Pons (tissue), 1 donor: ENCODE results near the gene IRAK1BP1.
"Not testable (repeated sequence)": the region's sequence is repeated elsewhere in the genome, so short reads cannot be mapped to it uniquely, and the experiment has no call there.

Experiments used
- DNase-seq: peaks from one replicate; pipeline ENCODE4 v3.0.0-alpha.2; 2016; ENCODE audit warnings: low spot score

The IRAK1BP1 gene, protein sequence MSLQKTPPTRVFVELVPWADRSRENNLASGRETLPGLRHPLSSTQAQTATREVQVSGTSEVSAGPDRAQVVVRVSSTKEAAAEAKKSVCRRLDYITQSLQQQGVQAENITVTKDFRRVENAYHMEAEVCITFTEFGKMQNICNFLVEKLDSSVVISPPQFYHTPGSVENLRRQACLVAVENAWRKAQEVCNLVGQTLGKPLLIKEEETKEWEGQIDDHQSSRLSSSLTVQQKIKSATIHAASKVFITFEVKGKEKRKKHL

DNA sequence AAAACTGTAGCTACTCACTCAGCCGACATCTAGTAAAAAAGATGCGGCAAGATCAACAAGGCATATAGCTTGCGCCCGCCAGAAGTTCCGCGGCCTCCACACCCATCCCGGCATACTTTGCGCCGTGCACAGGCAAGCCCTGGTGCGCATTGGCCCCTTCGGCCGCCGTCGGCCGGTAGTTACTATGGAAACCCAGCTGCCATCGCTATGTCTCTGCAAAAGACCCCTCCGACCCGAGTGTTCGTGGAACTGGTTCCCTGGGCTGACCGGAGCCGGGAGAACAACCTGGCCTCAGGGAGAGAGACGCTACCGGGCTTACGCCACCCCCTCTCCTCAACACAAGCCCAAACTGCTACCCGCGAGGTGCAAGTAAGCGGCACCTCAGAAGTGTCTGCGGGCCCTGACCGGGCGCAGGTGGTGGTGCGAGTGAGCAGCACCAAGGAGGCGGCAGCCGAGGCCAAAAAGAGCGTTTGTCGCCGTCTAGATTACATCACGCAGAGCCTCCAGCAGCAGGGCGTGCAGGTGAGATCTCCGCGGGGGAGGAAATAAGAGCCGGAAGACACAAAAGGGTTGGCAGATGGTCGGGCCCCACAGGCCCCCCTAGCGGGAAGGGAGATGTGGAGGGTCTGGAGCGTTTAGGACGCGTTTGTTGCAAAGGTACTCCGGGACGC, at the start of gene IRAK1BP1:
Gene IRAK1BP1 (plus strand): TSS at position 182 of the 671 bp plus-strand sequence. CDS start 26 bp downstream, at position 208.
- DNase-seq: peak; percentile 75

- no peak for DNase-seq
Observed at GRCh38 chr6:78824045-78824444, 43.3 kb upstream of the IRAK1BP1 start.

DNA sequence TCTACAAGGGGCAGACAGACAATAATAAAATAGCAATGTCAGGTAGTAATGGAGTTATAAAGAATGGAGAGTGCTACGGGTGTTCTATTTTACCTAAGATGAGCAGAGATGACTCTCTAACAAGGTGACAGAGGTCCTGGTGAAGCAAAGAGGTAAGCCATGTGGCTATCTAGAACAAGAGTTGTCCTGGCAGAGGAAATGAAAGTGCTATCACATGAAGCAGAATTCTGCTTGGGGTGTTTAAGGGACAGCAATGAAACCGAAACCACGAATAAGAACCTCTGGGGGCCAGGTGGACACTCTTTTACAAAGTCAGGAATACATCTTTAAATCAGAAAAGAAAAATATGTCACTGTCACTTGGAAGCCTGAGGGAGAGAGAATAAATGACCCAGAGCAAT, 37.9 kb upstream of the IRAK1BP1 start:
- no peak for DNase-seq

- no peak for DNase-seq
Observed at GRCh38 chr6:78830805-78831204, 36.5 kb upstream of the IRAK1BP1 start.

DNA sequence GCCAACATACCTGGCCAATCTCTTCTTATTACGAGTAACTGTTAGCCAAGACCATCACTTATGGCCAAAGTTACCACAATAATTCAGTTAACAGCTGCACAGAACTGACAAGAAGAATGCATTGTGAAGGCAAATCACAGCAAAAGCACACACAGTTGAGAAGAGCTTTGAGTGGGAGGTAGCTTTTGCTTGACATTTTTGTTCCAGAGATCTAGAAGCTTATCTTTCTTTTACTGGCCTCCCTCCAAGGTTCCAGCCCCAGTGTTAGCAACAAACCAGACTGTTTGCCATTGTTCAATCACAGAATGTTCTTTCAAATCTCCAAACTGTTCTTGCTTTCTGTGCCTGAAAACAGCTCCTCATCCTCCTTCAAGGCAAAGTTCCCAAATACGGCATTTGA, 35.9 kb upstream of the IRAK1BP1 start:
- DNase-seq: peak; percentile 26

DNA sequence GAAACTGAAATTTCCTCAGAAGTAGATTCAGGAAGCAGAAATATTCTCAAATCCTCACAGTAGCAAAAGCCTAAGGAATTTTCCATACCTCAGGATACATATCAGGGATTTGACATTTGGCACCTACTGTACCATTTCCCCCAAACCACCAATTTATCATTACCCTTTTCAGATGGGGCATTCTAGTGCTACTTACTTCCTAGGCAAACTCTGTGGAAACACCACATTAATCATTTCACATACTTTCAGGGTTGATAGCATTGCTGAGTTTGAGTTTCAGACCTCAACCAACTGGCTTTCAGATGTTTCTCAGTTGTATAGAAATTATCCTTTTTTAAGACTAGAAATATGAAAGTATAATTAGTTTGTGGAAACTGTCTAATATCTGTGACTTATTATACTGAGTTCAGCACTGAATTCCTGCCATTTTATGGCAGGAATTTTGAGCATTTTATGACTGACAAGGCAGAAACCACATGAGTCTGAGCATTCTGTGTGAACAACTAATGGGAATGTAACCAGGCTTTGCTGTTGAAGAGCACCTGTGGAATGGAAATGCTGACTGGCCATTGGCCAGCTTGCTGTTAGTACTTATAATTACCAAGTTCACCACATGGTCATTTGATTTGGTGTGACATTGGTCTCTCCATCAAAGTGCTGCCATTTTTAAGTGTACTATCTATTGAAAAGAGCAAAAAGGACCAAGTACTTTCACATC, 35.1 kb upstream of the IRAK1BP1 start:
- DNase-seq: no peak

DNA sequence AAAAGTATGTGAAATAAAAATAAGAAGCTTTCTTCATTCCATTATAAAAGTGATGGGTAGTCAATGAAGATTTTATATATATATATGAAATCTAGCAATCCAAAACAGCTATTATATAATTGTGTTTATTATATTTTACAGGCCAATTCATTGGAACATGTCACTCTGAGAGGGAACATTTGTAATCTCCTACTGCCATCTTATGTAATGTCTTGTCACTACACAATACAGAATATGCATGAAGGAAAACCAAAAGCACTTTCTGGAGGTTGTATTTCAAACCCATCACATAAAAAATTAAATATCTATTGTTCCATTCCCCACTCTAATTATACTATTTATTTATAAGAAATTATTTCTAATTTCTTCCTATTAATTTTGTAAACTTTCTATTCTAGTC, 31.5 kb upstream of the IRAK1BP1 start:
- DNase-seq: peak; percentile 70

DNA sequence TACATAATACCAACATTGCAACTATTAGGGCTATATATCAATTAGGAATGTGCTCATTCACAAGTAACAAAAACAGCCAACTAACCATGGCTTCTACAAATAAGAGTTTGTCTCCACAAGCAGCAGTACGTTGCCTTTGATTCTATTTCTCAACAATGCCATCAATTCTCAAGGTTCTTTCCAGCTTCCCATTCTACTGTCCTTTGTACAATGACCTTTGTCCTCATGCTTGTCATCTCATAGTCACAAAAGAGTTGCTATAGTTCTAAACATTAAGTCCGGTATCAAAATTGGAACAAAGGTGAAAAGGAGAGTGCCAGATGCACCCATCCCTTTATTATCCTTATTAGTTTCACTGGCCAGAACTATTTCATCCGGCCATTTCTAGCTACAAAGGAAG, 30.8 kb upstream of the IRAK1BP1 start:
- DNase-seq: peak; percentile 52

- DNase-seq: no peak
Observed at GRCh38 chr6:78841111-78841510, 26.2 kb upstream of the IRAK1BP1 start.

- DNase-seq: no peak
Observed at GRCh38 chr6:78842953-78843352, 24.4 kb upstream of the IRAK1BP1 start.

GRCh38 chr6:78844899-78845298, 22.5 kb upstream of the IRAK1BP1 start:
- no peak for DNase-seq

DNA sequence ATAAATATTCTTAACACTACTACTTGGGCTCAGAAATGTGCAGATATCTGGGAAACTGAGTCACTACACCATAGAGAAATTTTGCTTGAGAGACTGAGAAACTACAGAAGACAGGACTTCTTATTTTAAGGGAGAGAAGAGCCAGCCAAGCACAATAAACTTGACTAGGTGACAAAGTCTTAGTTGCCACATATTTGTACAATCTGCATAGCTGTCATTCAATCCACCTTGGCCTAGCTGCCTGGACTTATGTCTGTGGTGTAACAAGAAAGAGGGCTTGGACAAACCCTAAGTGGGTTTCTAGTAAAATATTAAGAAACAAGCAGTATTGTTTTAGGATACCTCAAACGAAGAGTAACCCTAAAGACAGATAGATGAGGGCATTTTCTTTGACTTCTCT, 21.8 kb upstream of the IRAK1BP1 start:
- DNase-seq: no peak

DNA sequence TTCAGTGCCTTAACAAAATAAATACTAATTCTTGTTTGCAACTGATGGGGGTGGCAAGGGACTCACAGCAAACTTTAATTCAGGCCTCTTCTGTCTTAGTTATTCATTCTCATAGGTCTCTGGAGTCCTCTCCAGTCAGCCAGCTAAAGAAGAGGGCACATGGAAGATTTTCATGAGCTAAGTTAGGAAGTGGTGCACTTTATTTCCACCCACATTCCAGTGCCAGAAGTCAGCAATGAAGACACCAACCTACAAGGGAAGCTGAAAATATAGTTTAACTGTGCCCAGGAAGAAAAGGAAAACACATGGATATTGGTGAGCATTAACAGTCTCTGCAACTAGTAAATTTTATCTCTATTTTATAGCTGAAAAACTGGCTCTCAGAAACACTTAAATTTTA, 16.7 kb upstream of the IRAK1BP1 start:
- no peak for DNase-seq

DNA sequence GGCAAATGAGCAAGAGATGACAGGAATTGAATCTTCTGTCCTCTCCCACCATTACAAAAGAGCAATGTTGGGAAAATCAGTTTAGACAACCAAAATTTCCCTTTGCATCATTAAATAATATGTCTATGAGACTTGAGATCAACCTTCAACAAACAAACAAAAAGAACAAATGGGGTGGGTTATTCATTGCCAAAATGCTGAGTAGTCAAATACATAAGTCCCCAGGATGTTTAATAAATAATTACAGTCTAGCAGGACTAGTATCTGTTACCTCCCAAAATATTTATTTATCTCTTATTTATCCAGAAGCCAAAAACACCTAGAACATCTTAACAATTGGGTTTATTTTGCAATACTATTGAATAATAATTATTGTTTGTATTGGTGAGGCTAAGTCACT, 16.2 kb upstream of the IRAK1BP1 start:
- no peak for DNase-seq

DNA sequence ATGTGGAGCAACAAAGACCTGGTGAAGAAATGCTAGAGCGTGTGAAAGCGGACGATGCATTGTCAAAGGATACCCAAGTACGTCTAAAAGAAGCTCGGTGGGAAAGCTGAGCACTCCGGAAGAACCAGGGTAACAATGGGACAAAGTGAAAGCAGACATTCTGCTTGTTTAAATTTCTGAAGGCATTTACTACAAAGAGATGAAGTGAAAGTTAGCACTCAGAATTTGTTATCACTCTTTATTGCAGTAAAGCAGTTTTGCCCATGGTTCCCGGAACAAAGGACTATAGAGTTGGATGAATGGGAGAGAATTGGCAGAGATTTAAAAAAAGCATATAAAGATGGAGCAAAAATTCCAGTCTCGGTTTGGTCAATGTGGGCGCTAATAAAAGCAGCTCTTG, 12.8 kb upstream of the IRAK1BP1 start:
- peak; percentile 58 for DNase-seq

GRCh38 chr6:78858339-78858938, 8.9 kb upstream of the IRAK1BP1 start:
- not testable (repeated sequence) for DNase-seq

- DNase-seq: no peak
Observed at GRCh38 chr6:78861509-78861908, 5.8 kb upstream of the IRAK1BP1 start.

DNA sequence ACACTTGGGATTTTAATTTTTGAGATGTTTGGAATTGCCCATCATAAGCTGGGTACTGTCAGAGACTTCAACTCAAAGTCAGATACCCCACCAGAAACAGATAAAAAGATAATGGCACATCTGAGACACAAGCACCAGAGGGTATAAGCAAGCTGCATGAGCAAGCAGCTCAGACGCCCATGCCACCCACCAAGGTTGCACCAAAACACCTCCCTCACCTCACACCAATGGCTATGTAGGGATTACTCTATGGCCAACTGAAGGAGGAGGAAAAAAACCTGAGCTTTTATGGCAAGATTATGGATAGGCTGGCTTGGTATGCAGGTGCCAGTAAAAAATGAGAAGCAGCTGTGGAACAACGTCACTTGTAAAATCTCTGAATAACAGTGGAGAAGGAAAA, 3.8 kb upstream of the IRAK1BP1 start:
- no peak for DNase-seq

GRCh38 chr6:78864957-78865356, 2.4 kb upstream of the IRAK1BP1 start:
- no peak for DNase-seq

DNA sequence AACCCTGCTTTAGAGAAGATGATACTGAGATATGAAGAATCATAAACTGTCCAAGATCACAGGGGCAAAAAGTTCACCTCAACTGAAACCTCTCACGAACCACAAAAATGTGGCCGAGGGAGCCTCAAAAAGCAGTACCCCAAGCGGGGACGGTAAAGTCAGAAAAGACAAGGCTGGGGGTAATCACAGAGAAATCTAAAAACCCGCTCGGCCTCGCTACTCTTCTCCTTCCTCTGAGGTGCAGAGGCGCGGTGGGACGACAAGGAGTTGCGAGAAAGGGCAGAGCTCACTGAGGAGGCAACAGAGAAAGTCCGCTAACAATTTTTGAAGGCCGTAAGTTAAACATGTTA, 356 bp upstream of the IRAK1BP1 start:
- no peak for DNase-seq

DNA sequence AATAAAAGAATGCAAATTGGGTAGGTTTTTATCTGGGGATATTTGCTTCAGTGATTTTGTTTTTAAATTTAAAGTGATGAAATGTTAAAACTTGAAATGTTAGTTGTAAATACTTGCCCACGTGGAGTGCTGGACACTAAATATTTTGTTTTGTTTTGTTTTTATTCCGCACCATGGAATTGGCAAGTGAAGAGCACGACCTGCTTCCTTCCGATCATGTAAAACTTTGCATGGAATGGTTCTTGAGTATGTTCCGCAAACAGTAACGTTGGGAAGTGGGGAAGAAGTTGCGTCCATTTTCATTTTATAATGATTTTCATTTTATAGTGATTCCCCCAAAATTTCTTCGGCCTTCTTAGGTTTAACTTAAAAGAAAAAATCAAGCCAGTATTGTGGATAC, 765 bp downstream of the IRAK1BP1 start:
- DNase-seq: no peak

GRCh38 chr6:78875505-78875904, 8.2 kb downstream of the IRAK1BP1 start:
- DNase-seq: no peak

DNA sequence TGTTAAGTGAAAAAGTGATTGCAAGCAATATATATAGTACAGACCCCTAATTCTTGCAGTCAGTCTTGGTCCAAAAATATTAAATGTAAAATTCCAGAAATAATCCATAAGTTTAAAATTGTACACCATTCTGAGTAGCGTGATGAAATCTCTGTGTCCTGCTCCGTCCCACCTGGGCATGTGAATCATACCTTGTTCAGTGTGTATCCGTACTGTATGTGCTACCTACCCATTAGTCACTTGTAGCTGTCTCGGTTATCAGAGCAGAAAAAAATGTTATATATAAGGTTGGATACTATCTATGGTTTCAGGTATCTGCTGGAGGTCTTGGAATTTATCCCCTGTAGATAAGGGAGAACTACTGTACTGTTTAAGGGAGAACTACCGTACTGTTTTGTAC, 16.3 kb downstream of the IRAK1BP1 start:
- no peak for DNase-seq
